HEK293 (cell line): ENCODE data around the gene CCDC186.

ENCODE experiments used
- CTCF ChIA-PET: fragments of 350-600 bp; formaldehyde crosslinking; extraction: SDS; loops from one replicate; lab custom pipeline; 2021; ENCODE audit warnings: antibody characterized with exemption; lab: Yijun Ruan, JAX
- POLR2A ChIA-PET: fragments of 300-600 bp; formaldehyde crosslinking; extraction: SDS; loops from one replicate; lab custom pipeline; 2020; ENCODE audit warnings: antibody characterized with exemption, inconsistent platforms; lab: Yijun Ruan, JAX
- H3K27ac ChIP-seq: fragments of 200-500 bp; sonication (Bioruptor generic); 2 replicates; pipeline ENCODE4 v1.5.1; 2014; ENCODE audit warnings: low read depth, low read length, control low read depth, inconsistent platforms; ENCODE audit errors: extremely low read depth
- H3K36me3 ChIP-seq, 2 experiments: fragments of 200-500 bp in 1 of 2; sonication (Bioruptor generic) in 1 of 2; 1 replicate in 1 of 2; 2 replicates in 1 of 2; pipeline ENCODE4 v1.5.1; 2014 to 2017; ENCODE audit warnings: inconsistent platforms in 2 of 2, low read length in 2 of 2; ENCODE audit not compliant: control insufficient read depth in 2 of 2, insufficient read depth in 1 of 2
- H3K4me1 ChIP-seq: fragments of 200-500 bp; sonication (Bioruptor generic); 2 replicates; pipeline ENCODE4 v1.5.1; 2014; ENCODE audit warnings: mild to moderate bottlenecking, low read length, inconsistent platforms; ENCODE audit not compliant: control insufficient read depth, insufficient read depth
- H3K4me3 ChIP-seq: 2 replicates; pipeline ENCODE4 v1.5.1; 2011; ENCODE audit warnings: low read depth, mild to moderate bottlenecking, control low read depth, low read length, moderate library complexity
- H3K9me3 ChIP-seq: fragments of 200-500 bp; sonication (Bioruptor generic); 2 replicates; pipeline ENCODE4 v1.5.1; 2014; ENCODE audit warnings: low read depth, low read length, inconsistent platforms; ENCODE audit not compliant: control insufficient read depth, insufficient read depth
- PATZ1 ChIP-seq: fragments of 450-650 bp; formaldehyde crosslinking; IDR thresholded peaks from 2 replicates; pipeline ENCODE4 v1.5.1; 2016; ENCODE audit warnings: missing biosample characterization, missing genetic modification characterization
- PBX3 ChIP-seq: sonication (generic); formaldehyde crosslinking; IDR thresholded peaks from 2 replicates; pipeline ENCODE4 v1.8.1; 2022; ENCODE audit warnings: mild to moderate bottlenecking, moderate library complexity, missing genetic modification reagents
- SALL2 ChIP-seq: fragments of 450-650 bp; formaldehyde crosslinking; IDR thresholded peaks from 2 replicates; pipeline ENCODE4 v1.5.0; 2017; ENCODE audit warnings: missing biosample characterization, mild to moderate bottlenecking, missing genetic modification characterization, borderline replicate concordance
- ZNF221 ChIP-seq: fragments of 450-650 bp; formaldehyde crosslinking; IDR thresholded peaks from 2 replicates; pipeline ENCODE4 v1.5.1; 2017; ENCODE audit warnings: missing biosample characterization, missing genetic modification characterization, borderline replicate concordance
- ZNF23 ChIP-seq: fragments of 450-650 bp; formaldehyde crosslinking; IDR thresholded peaks from 2 replicates; pipeline ENCODE4 v1.5.1; 2016; ENCODE audit warnings: missing biosample characterization, missing genetic modification characterization, borderline replicate concordance
- ZNF280C ChIP-seq: fragments of 450-650 bp; formaldehyde crosslinking; IDR thresholded peaks from 2 replicates; pipeline ENCODE4 v1.5.1; 2016; ENCODE audit warnings: missing biosample characterization, missing genetic modification characterization
- ZNF394 ChIP-seq: fragments of 450-650 bp; formaldehyde crosslinking; IDR thresholded peaks from 2 replicates; pipeline ENCODE4 v1.5.1; 2016; ENCODE audit warnings: missing biosample characterization, missing genetic modification characterization, mild to moderate bottlenecking, moderate library complexity, borderline replicate concordance
- ZNF585B ChIP-seq: fragments of 450-650 bp; formaldehyde crosslinking; IDR thresholded peaks from 2 replicates; pipeline ENCODE4 v1.5.1; 2016; ENCODE audit warnings: missing biosample characterization, missing genetic modification characterization
- ZNF621 ChIP-seq: fragments of 450-650 bp; formaldehyde crosslinking; IDR thresholded peaks from 2 replicates; pipeline ENCODE4 v1.5.1; 2017; ENCODE audit warnings: missing biosample characterization, missing genetic modification characterization
- ZNF623 ChIP-seq: fragments of 450-650 bp; formaldehyde crosslinking; IDR thresholded peaks from 2 replicates; pipeline ENCODE4 v1.5.1; 2016; ENCODE audit warnings: missing biosample characterization, missing genetic modification characterization
- ZNF645 ChIP-seq: fragments of 450-650 bp; formaldehyde crosslinking; IDR thresholded peaks from 2 replicates; pipeline ENCODE4; 2016; ENCODE audit warnings: missing biosample characterization, missing genetic modification characterization
- TF ChIP-seq, protein P1 (sequence below): fragments of 450-650 bp; formaldehyde crosslinking; IDR thresholded peaks from 2 replicates; pipeline ENCODE4 v1.5.1; 2016; ENCODE audit warnings: missing biosample characterization, missing genetic modification characterization
- TF ChIP-seq, protein P2 (sequence below): fragments of 450-650 bp; formaldehyde crosslinking; IDR thresholded peaks from 2 replicates; pipeline ENCODE4 v1.5.1; 2016; ENCODE audit warnings: missing biosample characterization, missing genetic modification characterization
- TF ChIP-seq, protein P3 (sequence below): IDR thresholded peaks from 2 replicates; pipeline ENCODE4 v1.6.1; 2011; ENCODE audit warnings: mild to moderate bottlenecking, low read depth, low read length, borderline replicate concordance
- TF ChIP-seq, protein P4 (sequence below): fragments of 450-650 bp; formaldehyde crosslinking; IDR thresholded peaks from 2 replicates; pipeline ENCODE4 v1.5.0; 2017; ENCODE audit warnings: missing biosample characterization, missing genetic modification characterization, borderline replicate concordance
- TF ChIP-seq, protein P5 (sequence below): fragments of 450-650 bp; formaldehyde crosslinking; optimal IDR thresholded peaks from 2 replicates; pipeline ENCODE3; 2016; ENCODE audit warnings: missing biosample characterization, mild to moderate bottlenecking, missing genetic modification characterization
- TF ChIP-seq, protein P6 (sequence below): fragments of 450-650 bp; formaldehyde crosslinking; IDR thresholded peaks from 2 replicates; pipeline ENCODE4 v1.5.1; 2016; ENCODE audit warnings: missing biosample characterization, missing genetic modification characterization

CCDC186 gene

DNA sequence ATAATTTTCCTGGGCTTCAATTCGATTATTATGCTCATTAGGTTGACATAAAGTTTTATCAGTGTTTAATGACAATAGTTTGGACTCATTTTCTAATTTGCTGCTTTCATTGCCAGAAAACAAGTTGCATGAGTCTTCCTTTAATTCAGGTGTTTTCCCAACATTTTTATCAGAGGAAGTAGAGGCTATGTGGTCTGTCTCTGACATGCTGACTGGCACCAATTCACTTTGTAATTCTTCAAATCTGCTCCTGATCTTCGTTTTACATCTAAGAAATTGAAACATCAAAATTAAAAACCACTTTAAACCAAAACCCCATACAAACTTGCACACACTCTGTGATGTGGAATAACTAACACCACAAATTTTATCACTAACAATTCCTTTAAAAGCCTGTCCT, 10.9 kb downstream of the CCDC186 start (continued):
- TF ChIP-seq, protein P1, sequence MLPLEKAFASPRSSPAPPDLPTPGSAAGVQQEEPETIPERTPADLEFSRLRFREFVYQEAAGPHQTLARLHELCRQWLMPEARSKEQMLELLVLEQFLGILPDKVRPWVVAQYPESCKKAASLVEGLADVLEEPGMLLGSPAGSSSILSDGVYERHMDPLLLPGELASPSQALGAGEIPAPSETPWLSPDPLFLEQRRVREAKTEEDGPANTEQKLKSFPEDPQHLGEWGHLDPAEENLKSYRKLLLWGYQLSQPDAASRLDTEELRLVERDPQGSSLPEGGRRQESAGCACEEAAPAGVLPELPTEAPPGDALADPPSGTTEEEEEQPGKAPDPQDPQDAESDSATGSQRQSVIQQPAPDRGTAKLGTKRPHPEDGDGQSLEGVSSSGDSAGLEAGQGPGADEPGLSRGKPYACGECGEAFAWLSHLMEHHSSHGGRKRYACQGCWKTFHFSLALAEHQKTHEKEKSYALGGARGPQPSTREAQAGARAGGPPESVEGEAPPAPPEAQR = no peak
- TF ChIP-seq ZNF221 (tag by site-specific recombination) = no peak
- TF ChIP-seq, protein P2, sequence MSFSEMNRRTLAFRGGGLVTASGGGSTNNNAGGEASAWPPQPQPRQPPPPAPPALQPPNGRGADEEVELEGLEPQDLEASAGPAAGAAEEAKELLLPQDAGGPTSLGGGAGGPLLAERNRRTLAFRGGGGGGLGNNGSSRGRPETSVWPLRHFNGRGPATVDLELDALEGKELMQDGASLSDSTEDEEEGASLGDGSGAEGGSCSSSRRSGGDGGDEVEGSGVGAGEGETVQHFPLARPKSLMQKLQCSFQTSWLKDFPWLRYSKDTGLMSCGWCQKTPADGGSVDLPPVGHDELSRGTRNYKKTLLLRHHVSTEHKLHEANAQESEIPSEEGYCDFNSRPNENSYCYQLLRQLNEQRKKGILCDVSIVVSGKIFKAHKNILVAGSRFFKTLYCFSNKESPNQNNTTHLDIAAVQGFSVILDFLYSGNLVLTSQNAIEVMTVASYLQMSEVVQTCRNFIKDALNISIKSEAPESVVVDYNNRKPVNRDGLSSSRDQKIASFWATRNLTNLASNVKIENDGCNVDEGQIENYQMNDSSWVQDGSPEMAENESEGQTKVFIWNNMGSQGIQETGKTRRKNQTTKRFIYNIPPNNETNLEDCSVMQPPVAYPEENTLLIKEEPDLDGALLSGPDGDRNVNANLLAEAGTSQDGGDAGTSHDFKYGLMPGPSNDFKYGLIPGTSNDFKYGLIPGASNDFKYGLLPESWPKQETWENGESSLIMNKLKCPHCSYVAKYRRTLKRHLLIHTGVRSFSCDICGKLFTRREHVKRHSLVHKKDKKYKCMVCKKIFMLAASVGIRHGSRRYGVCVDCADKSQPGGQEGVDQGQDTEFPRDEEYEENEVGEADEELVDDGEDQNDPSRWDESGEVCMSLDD (tag by site-specific recombination) = no peak
- TF ChIP-seq ZNF585B (tag by site-specific recombination) = no peak
- TF ChIP-seq, protein P3, sequence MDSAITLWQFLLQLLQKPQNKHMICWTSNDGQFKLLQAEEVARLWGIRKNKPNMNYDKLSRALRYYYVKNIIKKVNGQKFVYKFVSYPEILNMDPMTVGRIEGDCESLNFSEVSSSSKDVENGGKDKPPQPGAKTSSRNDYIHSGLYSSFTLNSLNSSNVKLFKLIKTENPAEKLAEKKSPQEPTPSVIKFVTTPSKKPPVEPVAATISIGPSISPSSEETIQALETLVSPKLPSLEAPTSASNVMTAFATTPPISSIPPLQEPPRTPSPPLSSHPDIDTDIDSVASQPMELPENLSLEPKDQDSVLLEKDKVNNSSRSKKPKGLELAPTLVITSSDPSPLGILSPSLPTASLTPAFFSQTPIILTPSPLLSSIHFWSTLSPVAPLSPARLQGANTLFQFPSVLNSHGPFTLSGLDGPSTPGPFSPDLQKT = no peak
- TF ChIP-seq PATZ1 (tag by site-specific recombination) = no peak

DNA sequence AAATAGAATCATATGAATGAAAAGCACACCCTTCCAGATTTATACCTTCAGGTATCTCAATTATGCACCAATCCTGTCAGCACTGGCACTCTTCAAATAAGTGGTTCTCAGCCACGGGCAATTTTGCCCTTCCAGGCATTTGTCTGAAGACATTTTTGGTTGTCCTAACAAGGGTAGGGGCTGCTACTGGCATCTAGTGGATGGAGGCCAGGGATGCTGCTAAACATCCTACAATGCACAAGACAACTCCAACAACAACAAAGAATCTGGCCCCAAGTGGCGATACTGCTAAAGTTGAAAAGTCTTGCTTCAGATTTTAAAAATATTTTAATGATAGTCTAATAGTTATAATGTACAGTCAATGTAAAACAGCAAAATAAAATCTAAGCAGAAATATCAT, 16.1 kb downstream of the CCDC186 start:
- Histone ChIP-seq H3K27ac (no peak overlapping the region), H3K4me3 (no peak overlapping the region), H3K36me3 (peaks cover 8 to 26% of the 10 kb centered on the region in 2 experiments; a peak in 2 of 3 replicates), H3K9me3 (no peaks in the 10 kb centered on the region), H3K4me1 (no peaks in the 10 kb centered on the region)
- ChIA-PET CTCF (interaction anchor here (0.7 kb wide), 1 partner anchor 276 kb away, joined by 4 read pairs; no protein-coding TSS in a partner anchor), POLR2A (no interaction called here)
- TF ChIP-seq ZNF280C (tag by site-specific recombination) (no peak), ZNF621 (no peak), ZNF645 (tag by site-specific recombination) (no peak), ZNF623 (tag by site-specific recombination) (no peak), SALL2 (tag by site-specific recombination) (no peak), ZNF23 (tag by site-specific recombination) (no peak), PBX3 (CRISPR knock-in tag) (no peak), ZNF394 (no peak)
- TF ChIP-seq, protein P4, sequence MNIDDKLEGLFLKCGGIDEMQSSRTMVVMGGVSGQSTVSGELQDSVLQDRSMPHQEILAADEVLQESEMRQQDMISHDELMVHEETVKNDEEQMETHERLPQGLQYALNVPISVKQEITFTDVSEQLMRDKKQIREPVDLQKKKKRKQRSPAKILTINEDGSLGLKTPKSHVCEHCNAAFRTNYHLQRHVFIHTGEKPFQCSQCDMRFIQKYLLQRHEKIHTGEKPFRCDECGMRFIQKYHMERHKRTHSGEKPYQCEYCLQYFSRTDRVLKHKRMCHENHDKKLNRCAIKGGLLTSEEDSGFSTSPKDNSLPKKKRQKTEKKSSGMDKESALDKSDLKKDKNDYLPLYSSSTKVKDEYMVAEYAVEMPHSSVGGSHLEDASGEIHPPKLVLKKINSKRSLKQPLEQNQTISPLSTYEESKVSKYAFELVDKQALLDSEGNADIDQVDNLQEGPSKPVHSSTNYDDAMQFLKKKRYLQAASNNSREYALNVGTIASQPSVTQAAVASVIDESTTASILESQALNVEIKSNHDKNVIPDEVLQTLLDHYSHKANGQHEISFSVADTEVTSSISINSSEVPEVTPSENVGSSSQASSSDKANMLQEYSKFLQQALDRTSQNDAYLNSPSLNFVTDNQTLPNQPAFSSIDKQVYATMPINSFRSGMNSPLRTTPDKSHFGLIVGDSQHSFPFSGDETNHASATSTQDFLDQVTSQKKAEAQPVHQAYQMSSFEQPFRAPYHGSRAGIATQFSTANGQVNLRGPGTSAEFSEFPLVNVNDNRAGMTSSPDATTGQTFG (tag by site-specific recombination) = no peak
- TF ChIP-seq, protein P5, sequence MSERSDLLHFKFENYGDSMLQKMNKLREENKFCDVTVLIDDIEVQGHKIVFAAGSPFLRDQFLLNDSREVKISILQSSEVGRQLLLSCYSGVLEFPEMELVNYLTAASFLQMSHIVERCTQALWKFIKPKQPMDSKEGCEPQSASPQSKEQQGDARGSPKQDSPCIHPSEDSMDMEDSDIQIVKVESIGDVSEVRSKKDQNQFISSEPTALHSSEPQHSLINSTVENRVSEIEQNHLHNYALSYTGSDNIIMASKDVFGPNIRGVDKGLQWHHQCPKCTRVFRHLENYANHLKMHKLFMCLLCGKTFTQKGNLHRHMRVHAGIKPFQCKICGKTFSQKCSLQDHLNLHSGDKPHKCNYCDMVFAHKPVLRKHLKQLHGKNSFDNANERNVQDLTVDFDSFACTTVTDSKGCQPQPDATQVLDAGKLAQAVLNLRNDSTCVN (tag by site-specific recombination) = no peak
- TF ChIP-seq, protein P6, sequence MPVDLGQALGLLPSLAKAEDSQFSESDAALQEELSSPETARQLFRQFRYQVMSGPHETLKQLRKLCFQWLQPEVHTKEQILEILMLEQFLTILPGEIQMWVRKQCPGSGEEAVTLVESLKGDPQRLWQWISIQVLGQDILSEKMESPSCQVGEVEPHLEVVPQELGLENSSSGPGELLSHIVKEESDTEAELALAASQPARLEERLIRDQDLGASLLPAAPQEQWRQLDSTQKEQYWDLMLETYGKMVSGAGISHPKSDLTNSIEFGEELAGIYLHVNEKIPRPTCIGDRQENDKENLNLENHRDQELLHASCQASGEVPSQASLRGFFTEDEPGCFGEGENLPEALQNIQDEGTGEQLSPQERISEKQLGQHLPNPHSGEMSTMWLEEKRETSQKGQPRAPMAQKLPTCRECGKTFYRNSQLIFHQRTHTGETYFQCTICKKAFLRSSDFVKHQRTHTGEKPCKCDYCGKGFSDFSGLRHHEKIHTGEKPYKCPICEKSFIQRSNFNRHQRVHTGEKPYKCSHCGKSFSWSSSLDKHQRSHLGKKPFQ (tag by site-specific recombination) = no peak
